HTR-8/SVneo (cell line): ENCODE measurements around the gene DPYSL5.

Source experiments
- DNase-seq: peaks from one replicate; pipeline ENCODE4 v3.0.0; 2011; ENCODE audit warnings: low spot score, mixed read lengths; ENCODE audit not compliant: insufficient read length
- FAIRE-seq: peaks from 2 replicates; lab custom pipeline; 2011; peaks lifted over from hg19 to GRCh38; lab: Jason Lieb, UNC

DPYSL5 gene

GRCh38 chr2:26976237-26976636, 128.3 kb downstream of the DPYSL5 start:
- FAIRE-seq (no peak), DNase-seq (no peak)

- no peak for DNase-seq
- no peak for FAIRE-seq
These were observed 129.1 kb downstream of the DPYSL5 start for GRCh38 chr2:26977012-26977411.

GRCh38 chr2:26978061-26978596, 130.2 kb downstream of the DPYSL5 start:
- FAIRE-seq (no peak), DNase-seq (no peak)

GRCh38 chr2:26979741-26980140, 131.8 kb downstream of the DPYSL5 start:
- no peak for DNase-seq
- FAIRE-seq = no peak

GRCh38 chr2:26980971-26981370, 133.0 kb downstream of the DPYSL5 start:
- no peak for DNase-seq
- no peak for FAIRE-seq

GRCh38 chr2:26982102-26982742, 134.3 kb downstream of the DPYSL5 start:
- DNase-seq (peak; percentile 37), FAIRE-seq (no peak)

- FAIRE-seq (no peak), DNase-seq (no peak)
These were observed 135.8 kb downstream of the DPYSL5 start for GRCh38 chr2:26983746-26984145.

GRCh38 chr2:26985807-26986206, 137.9 kb downstream of the DPYSL5 start:
- no peak for DNase-seq
- FAIRE-seq = no peak

- FAIRE-seq (no peak), DNase-seq (no peak)
These were observed 138.6 kb downstream of the DPYSL5 start for GRCh38 chr2:26986576-26986975.

GRCh38 chr2:26988058-26988860, 140.3 kb downstream of the DPYSL5 start:
- FAIRE-seq = no peak

GRCh38 chr2:26989156-26989555, 141.2 kb downstream of the DPYSL5 start:
- FAIRE-seq (no peak), DNase-seq (no peak)

More at GRCh38 chr2:26988058-26988860, 140.3 kb downstream of the DPYSL5 start:
- no peak for DNase-seq

GRCh38 chr2:26991717-26992116, 143.8 kb downstream of the DPYSL5 start:
- FAIRE-seq = no peak
- no peak for DNase-seq

GRCh38 chr2:26993768-26994167, 145.8 kb downstream of the DPYSL5 start:
- DNase-seq = no peak
- FAIRE-seq = no peak

- no peak for FAIRE-seq
- no peak for DNase-seq
These were observed 147.1 kb downstream of the DPYSL5 start for GRCh38 chr2:26994983-26995382.

GRCh38 chr2:26997394-26997793, 149.5 kb downstream of the DPYSL5 start:
- FAIRE-seq (no peak), DNase-seq (no peak)

GRCh38 chr2:26998323-26998722, 150.4 kb downstream of the DPYSL5 start:
- no peak for FAIRE-seq
- DNase-seq = no peak
